ENCODE results near the gene PSMD1. TPM values are rescaled to one million over a fixed set of nuclear protein-coding genes. Genes with fewer than 3 reads are reported as not detected.

The PSMD1 gene
- total and polyA plus RNA-seq, 8 donors: 13.4 to 35.6 (median 25.1) TPM

- Histone ChIP-seq H3K4me1 (no peaks in the 10 kb centered on the region), H3K27ac (no peak overlapping the region), H3K27me3 (no peaks in the 10 kb centered on the region), H3K36me3 (peaks cover 0 to 14% (median 0%) of the 10 kb centered on the region in 3 donors), H3K4me3 (no peak overlapping the region), H3K9me3 (no peaks in the 10 kb centered on the region)
- TF ChIP-seq CTCF (IDR thresholded peaks at IDR 0.05): no peak
- WGBS, 2 donors: 88 to 90% methylated on average over 4 of the region's 4 CpGs
- FAIRE-seq: no peak
- no peak for DNase-seq
- no peak for ATAC-seq
- intact Hi-C loops (cut with DNase I): no loop called here
These were observed 111.9 kb downstream of the PSMD1 start for GRCh38 chr2:231168460-231169139.

- no peaks in the 10 kb centered on the region for H3K9me3 ChIP-seq
- no peak for TF ChIP-seq CTCF (IDR thresholded peaks at IDR 0.05)
- H3K27me3 ChIP-seq: no peaks in the 10 kb centered on the region
- no peak overlapping the region for H3K4me3 ChIP-seq
- FAIRE-seq: no peak
- peaks cover 0 to 14% (median 0%) of the 10 kb centered on the region in 3 donors for H3K36me3 ChIP-seq
- H3K27ac ChIP-seq: no peak overlapping the region
- intact Hi-C loops (cut with DNase I): no loop called here
- no peak for DNase-seq
- no peak for ATAC-seq
- no peaks in the 10 kb centered on the region for H3K4me1 ChIP-seq
- WGBS, 2 donors: 64 to 71% methylated on average over 3 of the region's 3 CpGs
These were observed 112.8 kb downstream of the PSMD1 start for GRCh38 chr2:231169488-231169887.

GRCh38 chr2:231170055-231170454 lies 113.4 kb downstream of the PSMD1 start:
- FAIRE-seq (no peak), ATAC-seq (no peak), DNase-seq (no peak)
- intact Hi-C loops (cut with DNase I): no loop called here
- Histone ChIP-seq H3K27me3 (no peaks in the 10 kb centered on the region), H3K36me3 (peaks cover 0 to 14% (median 0%) of the 10 kb centered on the region in 3 donors), H3K4me1 (no peaks in the 10 kb centered on the region), H3K27ac (no peak overlapping the region), H3K4me3 (no peak overlapping the region), H3K9me3 (no peaks in the 10 kb centered on the region)
- 56 to 70% methylated on average over 1 of the region's 1 CpG for WGBS, 2 donors
- no peak for TF ChIP-seq CTCF (IDR thresholded peaks at IDR 0.05)

- H3K9me3 ChIP-seq: no peaks in the 10 kb centered on the region
- H3K4me3 ChIP-seq: no peak overlapping the region
- ATAC-seq: no peak
- no peak for TF ChIP-seq CTCF (IDR thresholded peaks at IDR 0.05)
- no peaks in the 10 kb centered on the region for H3K27me3 ChIP-seq
- intact Hi-C loops (cut with DNase I): no loop called here
- peaks cover 0 to 12% (median 0%) of the 10 kb centered on the region in 3 donors for H3K36me3 ChIP-seq
- no peak for DNase-seq
- no peak overlapping the region for H3K27ac ChIP-seq
- H3K4me1 ChIP-seq: no peaks in the 10 kb centered on the region
- WGBS, 2 donors: 76 to 96% methylated on average over 3 of the region's 3 CpGs
- FAIRE-seq: no peak
These were observed 115.4 kb downstream of the PSMD1 start for GRCh38 chr2:231172025-231172424.

GRCh38 chr2:231174211-231174651 lies 117.6 kb downstream of the PSMD1 start:
- Histone ChIP-seq H3K4me3 (no peak overlapping the region), H3K27ac (no peak overlapping the region), H3K4me1 (no peaks in the 10 kb centered on the region), H3K36me3 (peaks cover 0 to 8% (median 0%) of the 10 kb centered on the region in 3 donors), H3K9me3 (no peaks in the 10 kb centered on the region), H3K27me3 (no peaks in the 10 kb centered on the region)
- FAIRE-seq: no peak
- TF ChIP-seq CTCF (IDR thresholded peaks at IDR 0.05): no peak
- intact Hi-C loops (cut with DNase I): no loop called here
- 52 to 56% methylated on average over 2 of the region's 2 CpGs for whole genome bisulfite sequencing, 2 donors
- no peak for DNase-seq
- ATAC-seq: no peak

All from pancreas (tissue), 10 donors.